GM12878 (cell line): ENCODE results near the gene IFITM5. TPM values are rescaled to one million over a fixed set of nuclear protein-coding genes. Genes with fewer than 3 reads are reported as not detected.
A peak's percentile ranks its signal among the peaks of the same experiment; 100 is the strongest.

ENCODE experiments used
- BACH1 ChIP-seq: fragments of 450-650 bp; IDR thresholded peaks from 2 replicates; pipeline ENCODE4 v1.6.1; 2017; ENCODE audit warnings: mild to moderate bottlenecking, borderline replicate concordance
- BCL11A ChIP-seq: IDR thresholded peaks from 2 replicates; pipeline ENCODE4 v1.6.1; 2011; ENCODE audit warnings: low read depth, low read length
- CBX3 ChIP-seq: fragments of 200-600 bp; sonication (generic); IDR thresholded peaks from 2 replicates; pipeline ENCODE4 v1.6.1; 2016; ENCODE audit warnings: low read depth, borderline replicate concordance
- CEBPZ ChIP-seq: fragments of 150-350 bp; IDR thresholded peaks from 2 replicates; pipeline ENCODE4 v1.6.1; 2016; ENCODE audit warnings: low read depth, low read length
- CHD2 ChIP-seq: IDR thresholded peaks from 2 replicates; pipeline ENCODE4 v1.6.1; 2011; ENCODE audit warnings: low read depth, low read length, improper control_type of control experiment, borderline replicate concordance
- CHD4 ChIP-seq: fragments of 200-600 bp; sonication (generic); IDR thresholded peaks from 2 replicates; pipeline ENCODE4 v1.6.1; 2016; ENCODE audit warnings: mild to moderate bottlenecking
- CREM ChIP-seq: IDR thresholded peaks from 2 replicates; pipeline ENCODE4 v1.6.1; 2014; ENCODE audit warnings: antibody characterized with exemption, low read depth
- HDGF ChIP-seq: fragments of 450-650 bp; IDR thresholded peaks from 2 replicates; pipeline ENCODE4 v1.6.1; 2016; ENCODE audit warnings: antibody characterized with exemption
- IKZF2 ChIP-seq, 2 experiments: fragments of 450-650 bp; IDR thresholded peaks; 2 replicates each; pipeline ENCODE4 v1.6.1; 2017; ENCODE audit warnings: mild to moderate bottlenecking in 2 of 2, moderate library complexity in 2 of 2
- IRF3 ChIP-seq: fragments of 450-650 bp; IDR thresholded peaks from 2 replicates; pipeline ENCODE4 v1.6.1; 2014; ENCODE audit warnings: mild to moderate bottlenecking
- IRF5 ChIP-seq: fragments of 450-650 bp; IDR thresholded peaks from 2 replicates; pipeline ENCODE4 v1.6.1; 2017; ENCODE audit warnings: borderline replicate concordance
- MAX ChIP-seq: IDR thresholded peaks from 2 replicates; pipeline ENCODE4 v1.6.1; 2012; ENCODE audit warnings: low read depth, low read length, improper control_type of control experiment
- MEF2B ChIP-seq: fragments of 450-650 bp; IDR thresholded peaks from 2 replicates; pipeline ENCODE4 v1.6.1; 2018; ENCODE audit warnings: mild to moderate bottlenecking, moderate library complexity; ENCODE audit not compliant: partially characterized antibody, poor library complexity, severe bottlenecking
- MTA2 ChIP-seq: fragments of 450-650 bp; IDR thresholded peaks from 2 replicates; pipeline ENCODE4 v1.6.1; 2016; ENCODE audit warnings: low read depth, mild to moderate bottlenecking, moderate library complexity
- NFYB ChIP-seq: IDR thresholded peaks from 2 replicates; pipeline ENCODE4 v1.6.1; 2011; ENCODE audit warnings: low read depth, mild to moderate bottlenecking, low read length, improper control_type of control experiment, moderate library complexity; ENCODE audit not compliant: insufficient read depth
- NR2F1 ChIP-seq: fragments of 450-650 bp; conservative IDR thresholded peaks from 2 replicates; pipeline ENCODE4 v1.6.1; 2017; ENCODE audit warnings: mild to moderate bottlenecking
- PKNOX1 ChIP-seq: fragments of 450-650 bp; IDR thresholded peaks from 2 replicates; pipeline ENCODE4 v1.6.1; 2016; ENCODE audit warnings: mild to moderate bottlenecking
- RUNX3 ChIP-seq: IDR thresholded peaks from 2 replicates; pipeline ENCODE4 v1.6.1; 2012; ENCODE audit warnings: low read length, inconsistent platforms
- SP1 ChIP-seq: IDR thresholded peaks from one replicate; pipeline ENCODE4 v1.6.1; 2011; ENCODE audit warnings: low read depth, low read length
- TCF3 ChIP-seq: IDR thresholded peaks from 2 replicates; pipeline ENCODE4 v1.6.1; 2012; ENCODE audit warnings: low read depth, mild to moderate bottlenecking, low read length, borderline replicate concordance; ENCODE audit not compliant: insufficient read depth
- TCF7 ChIP-seq: IDR thresholded peaks from 2 replicates; pipeline ENCODE4 v1.6.1; 2014; ENCODE audit warnings: antibody characterized with exemption, borderline replicate concordance
- USF1 ChIP-seq: IDR thresholded peaks from 2 replicates; pipeline ENCODE4 v1.6.1; 2011; ENCODE audit warnings: borderline replicate concordance, low read depth, mild to moderate bottlenecking, moderate library complexity, mixed read lengths, low read length; ENCODE audit not compliant: insufficient read depth; ENCODE audit errors: extremely low read length
- ZNF217 ChIP-seq: fragments of 450-650 bp; IDR thresholded peaks from 2 replicates; pipeline ENCODE4 v1.6.1; 2017; ENCODE audit warnings: antibody characterized with exemption, mild to moderate bottlenecking
- ZNF274 ChIP-seq: IDR thresholded peaks from one replicate; pipeline ENCODE4 v1.8.0; 2011; ENCODE audit not compliant: insufficient read length, insufficient read depth
- polyA plus RNA-seq, 11 experiments: library from polyadenylated mRNA; depleted of rRNA in 4 of 11; unstranded in 6 of 11; stranded (reverse) in 5 of 11; fragments of >200 nt; fragmentation: Nextera tagmentation in 4 of 11; fragmentation: Illumina TruSeq in 1 of 11; extraction: Ambion mirVana in 4 of 11; extraction: Trizol in 1 of 11; gene quantifications; 1 replicate in 1 of 11; 2 replicates in 10 of 11; pipeline versions ENCODE4 v1.2.1 to v1.2.3, GENCODE V29; 2011 to 2016; ENCODE audit warnings: inconsistent platforms in 2 of 11, missing spikeins in 2 of 11, low read depth in 1 of 11
- total RNA-seq, 4 experiments: library from RNA; depleted of rRNA in 3 of 4; stranded (reverse); fragments of >200 nt in 3 of 4; fragmentation: Illumina TruSeq in 1 of 4; extraction: Trizol in 1 of 4; gene quantifications; 2 replicates each; pipeline versions ENCODE4 v1.2.1 to v1.2.3, GENCODE V29; 2013 to 2021

The IFITM5 gene
- total and polyA plus RNA-seq, 10 of the 15 experiments (the other 5 are each of a cell fraction or from before 2014, with no cell fraction given) = not detected

GRCh38 chr11:330694-331357 lies 31.5 kb upstream of the IFITM5 start (continued):
- peak; percentile 61; the same call in 1 of the 2 replicates for TF ChIP-seq CHD2
- TF ChIP-seq IRF3 = no peak
- TF ChIP-seq SP1 = peak; percentile 11
- no peak for TF ChIP-seq ZNF217
- peak; percentile 43 for TF ChIP-seq MEF2B
- TF ChIP-seq HDGF = peak; percentile 63; the same call in 1 of the 2 replicates
- no peak for TF ChIP-seq CHD4
- TF ChIP-seq MAX = peak; percentile 5
- TF ChIP-seq BACH1 = 0 out of 2 replicates have a peak, but pooled peaks have one; percentile 28
- TF ChIP-seq RUNX3 = peak; percentile 97
- TF ChIP-seq CREM = 0 out of 2 replicates have a peak, but pooled peaks have one; percentile 48
- no peak for TF ChIP-seq CEBPZ
- TF ChIP-seq CBX3 = no peak
- TF ChIP-seq IRF5 = peak; percentile 63; the same call in 1 of the 2 replicates
- no peak for TF ChIP-seq NFYB
- TF ChIP-seq TCF7 = no peak
- no peak for TF ChIP-seq PKNOX1
- TF ChIP-seq TCF3 = peak; percentile 71; the same call in 1 of the 2 replicates
- TF ChIP-seq NR2F1 = no peak; the same call in none of the 2 replicates
- peak; percentile 85 for TF ChIP-seq MTA2
- no peak for TF ChIP-seq ZNF274
- peak; percentile 89 to 90 for TF ChIP-seq IKZF2 (IDR thresholded peaks at IDR 0.05)
- TF ChIP-seq USF1 = no peak
- peak; percentile 66 for TF ChIP-seq BCL11A
